Mononuclear cell (primary cell): ENCODE data around the gene CRMP1. TPM values are rescaled to one million over a fixed set of nuclear protein-coding genes. Genes with fewer than 3 reads are reported as not detected.

ENCODE experiments used
- H3K27me3 ChIP-seq: 2 replicates; pipeline ENCODE4 v1.6.0; 2011; ENCODE audit warnings: low read length, control low read depth; ENCODE audit not compliant: insufficient read depth
- H3K4me1 ChIP-seq: 2 replicates; pipeline ENCODE4 v1.5.1; 2011; ENCODE audit warnings: mild to moderate bottlenecking, low read length, control low read depth; ENCODE audit not compliant: insufficient read depth
- H3K4me3 ChIP-seq: 2 replicates; pipeline ENCODE4 v1.5.1; 2011; ENCODE audit warnings: mild to moderate bottlenecking, low read length, moderate library complexity
- H3K9me3 ChIP-seq: 2 replicates; pipeline ENCODE4 v1.5.1; 2011; ENCODE audit warnings: low read depth, mild to moderate bottlenecking, control low read depth, low read length
- total RNA-seq: library from RNA; depleted of rRNA; stranded (reverse); fragments of >200 nt; gene quantifications from one replicate; pipeline ENCODE4 v1.2.3, GENCODE V29; 2012

CRMP1 gene
- total RNA-seq, 1 donor: not detected

DNA sequence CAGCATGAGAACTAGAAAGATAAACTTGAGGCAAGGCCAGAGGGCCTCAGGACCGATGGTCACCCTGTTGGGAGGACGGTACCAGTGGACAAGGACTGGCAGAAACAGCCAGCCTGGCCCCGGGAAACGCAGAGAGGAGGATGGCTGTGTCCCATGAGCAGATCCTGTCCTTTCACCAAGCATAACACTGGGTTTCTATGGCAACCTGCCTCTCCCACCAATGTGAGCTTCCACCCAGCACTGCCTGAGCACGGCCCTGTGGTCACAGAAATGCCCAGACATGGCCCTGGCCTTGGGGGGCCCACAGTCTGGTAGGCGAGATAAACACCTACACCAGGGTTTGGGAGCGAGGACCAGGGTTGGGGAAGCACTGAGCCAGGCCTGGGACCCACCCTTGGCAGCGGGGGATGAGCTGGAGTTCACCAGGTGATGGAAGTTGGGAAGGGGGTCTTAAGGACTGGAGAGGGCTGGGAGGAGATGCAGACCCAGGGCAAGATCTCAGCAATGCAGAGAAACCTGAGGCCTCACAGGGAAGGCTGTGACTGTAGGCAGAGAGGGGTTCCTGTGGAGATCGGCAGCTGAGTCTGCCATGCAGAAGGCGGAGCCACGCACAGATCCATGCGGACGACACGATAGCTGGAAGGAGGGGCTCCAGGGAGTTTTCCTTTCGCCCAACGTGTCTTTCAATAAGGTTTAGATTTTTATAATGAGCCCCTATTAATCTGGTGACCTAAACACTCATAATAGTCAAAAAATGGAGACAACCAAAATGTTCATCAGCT lies 32.7 kb upstream of the CRMP1 start:
- H3K4me3 ChIP-seq: no peak overlapping the region
- no peaks in the 10 kb centered on the region for H3K27me3 ChIP-seq
- no peaks in the 10 kb centered on the region for H3K9me3 ChIP-seq
- no peaks in the 10 kb centered on the region for H3K4me1 ChIP-seq

DNA sequence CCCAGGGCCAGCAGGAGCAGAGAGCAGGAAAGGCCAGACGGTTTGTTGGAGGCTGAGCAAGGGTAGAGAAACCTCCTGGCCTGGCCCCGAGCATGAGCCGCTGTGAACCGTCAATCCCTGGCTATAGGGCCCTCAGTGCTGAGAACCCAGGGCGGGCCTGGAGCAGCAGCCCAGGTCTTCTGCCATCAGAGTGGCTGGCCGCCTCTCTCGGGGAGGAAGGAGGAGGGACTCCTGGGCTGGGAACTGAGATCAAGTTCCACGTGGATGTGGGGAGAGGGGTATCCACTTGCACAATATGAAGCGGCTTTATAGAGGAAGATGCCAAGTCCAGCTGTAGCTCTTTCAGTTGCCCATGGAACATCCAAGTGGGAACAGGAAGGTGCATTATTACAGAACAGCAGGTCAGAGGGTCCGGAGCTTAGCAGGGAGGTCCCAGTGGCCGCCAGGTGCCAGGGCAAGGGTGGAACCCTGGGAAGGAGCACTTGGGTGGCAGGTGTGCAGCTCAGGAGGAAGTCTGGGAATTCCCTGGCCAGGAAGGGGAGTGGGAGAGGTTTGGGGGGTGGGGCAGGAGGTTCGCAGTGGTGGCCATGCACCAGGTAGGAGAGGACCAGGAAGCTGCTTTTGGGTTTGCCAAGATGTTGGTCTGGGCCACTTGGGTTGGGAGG lies 31.7 kb upstream of the CRMP1 start:
- no peaks in the 10 kb centered on the region for H3K4me1 ChIP-seq
- H3K4me3 ChIP-seq: no peak overlapping the region
- no peaks in the 10 kb centered on the region for H3K27me3 ChIP-seq
- H3K9me3 ChIP-seq: no peaks in the 10 kb centered on the region

DNA sequence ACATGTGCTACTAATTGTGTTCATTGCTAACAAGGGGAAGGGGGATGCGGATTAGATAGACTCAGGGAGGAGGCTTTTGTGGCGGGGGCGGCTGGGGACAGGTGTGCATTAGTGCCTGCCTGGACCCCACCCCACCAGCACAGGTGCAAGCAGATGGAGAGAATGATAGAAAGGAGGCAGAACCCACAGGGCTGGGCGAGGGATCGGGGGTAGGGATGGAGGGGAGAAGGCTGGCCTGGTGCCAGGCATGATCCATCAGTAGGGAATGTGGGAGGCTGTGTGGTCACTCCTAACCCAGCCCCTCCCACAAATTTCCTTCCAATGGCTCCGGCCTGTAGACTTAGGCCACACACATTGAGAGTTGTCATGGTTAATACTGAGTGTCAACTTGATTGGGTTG lies 30.5 kb upstream of the CRMP1 start:
- H3K4me3 ChIP-seq: no peak overlapping the region
- H3K9me3 ChIP-seq: no peaks in the 10 kb centered on the region
- no peaks in the 10 kb centered on the region for H3K27me3 ChIP-seq
- H3K4me1 ChIP-seq: no peaks in the 10 kb centered on the region

DNA sequence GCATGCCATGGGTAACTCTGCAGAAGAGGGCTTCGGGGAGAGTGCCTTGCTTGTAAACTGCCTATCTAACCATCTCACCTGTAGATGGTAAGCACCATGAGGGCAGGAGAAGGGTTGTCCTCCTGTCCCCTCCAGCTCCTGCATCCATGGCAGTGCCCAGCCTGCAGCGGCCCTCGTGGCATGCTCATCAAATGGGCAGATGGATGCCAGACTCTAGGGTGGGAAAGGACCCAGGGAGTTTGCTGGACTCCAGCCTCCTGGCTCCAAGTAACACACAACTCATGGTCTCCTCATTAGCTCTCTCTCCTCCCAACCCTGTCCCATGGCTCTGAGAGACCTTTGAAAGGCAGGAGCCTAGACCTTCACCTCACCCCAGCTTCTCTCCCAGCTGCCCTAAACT lies 29.7 kb upstream of the CRMP1 start:
- no peaks in the 10 kb centered on the region for H3K27me3 ChIP-seq
- H3K9me3 ChIP-seq: no peaks in the 10 kb centered on the region
- H3K4me1 ChIP-seq: no peaks in the 10 kb centered on the region
- H3K4me3 ChIP-seq: no peak overlapping the region

DNA sequence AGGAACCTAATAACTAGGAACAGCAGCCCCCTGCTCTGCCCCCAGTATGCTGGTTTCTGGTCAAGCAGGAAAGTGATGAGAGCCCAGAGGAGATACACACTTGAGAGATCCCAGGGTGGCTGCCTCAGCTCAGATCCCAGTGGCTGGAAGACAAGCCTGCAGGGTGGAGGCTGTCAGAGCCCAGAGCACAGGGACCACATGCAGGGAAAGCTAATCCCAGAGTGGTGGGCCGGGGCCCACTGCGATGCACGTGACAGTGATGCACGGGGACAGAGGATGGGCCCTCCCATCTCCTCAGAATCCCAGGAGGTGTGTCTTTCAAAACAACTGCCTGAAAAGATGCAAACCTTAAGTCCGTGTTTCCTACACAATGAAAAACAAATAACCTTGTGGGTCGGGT lies 29.1 kb upstream of the CRMP1 start:
- Histone ChIP-seq H3K9me3 (no peaks in the 10 kb centered on the region), H3K4me3 (no peak overlapping the region), H3K27me3 (no peaks in the 10 kb centered on the region), H3K4me1 (no peaks in the 10 kb centered on the region)

DNA sequence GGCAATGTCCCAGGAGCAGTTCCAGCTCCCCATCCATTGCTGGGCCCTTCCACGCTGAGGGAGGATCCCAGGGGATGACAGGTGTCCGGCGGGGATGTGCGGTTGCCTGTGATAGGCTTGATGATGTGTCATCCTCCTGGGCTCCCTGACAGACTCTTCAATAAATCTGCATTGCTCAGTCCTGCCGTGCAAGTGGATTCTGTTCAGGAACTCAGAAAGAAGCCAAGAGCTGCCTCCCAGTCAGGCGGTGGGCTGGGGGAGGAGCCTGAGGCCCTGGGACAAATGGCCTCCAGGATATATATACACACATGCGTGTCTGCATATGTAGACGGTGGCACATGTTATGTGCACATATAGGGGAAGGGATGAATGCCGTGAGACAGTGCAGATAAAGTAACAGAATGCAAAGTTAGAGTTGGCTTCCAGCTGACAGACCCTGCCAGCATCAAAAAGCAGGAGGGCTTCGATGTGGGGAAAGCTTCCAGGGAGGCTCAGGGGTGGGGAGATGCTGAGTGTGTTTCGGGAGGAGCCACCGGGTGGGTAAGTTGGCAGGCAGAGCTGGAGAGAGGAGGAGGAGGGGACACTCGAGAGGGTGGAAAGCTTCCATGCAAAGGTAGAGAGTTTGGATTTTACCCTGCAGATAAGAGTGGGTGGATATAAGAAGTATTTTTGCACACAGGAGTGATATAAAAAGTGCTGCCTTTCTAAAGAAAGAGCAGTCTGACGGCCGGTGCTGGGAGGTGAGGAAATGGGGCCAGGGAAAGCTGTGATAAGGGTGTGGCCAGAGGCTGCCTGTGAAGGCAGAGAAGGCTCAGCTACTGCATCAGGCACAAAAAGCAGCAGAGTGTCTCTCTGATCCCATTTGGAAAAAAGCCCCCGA lies 28.5 kb upstream of the CRMP1 start:
- Histone ChIP-seq H3K4me3 (no peak overlapping the region), H3K4me1 (no peaks in the 10 kb centered on the region), H3K9me3 (no peaks in the 10 kb centered on the region), H3K27me3 (no peaks in the 10 kb centered on the region)

DNA sequence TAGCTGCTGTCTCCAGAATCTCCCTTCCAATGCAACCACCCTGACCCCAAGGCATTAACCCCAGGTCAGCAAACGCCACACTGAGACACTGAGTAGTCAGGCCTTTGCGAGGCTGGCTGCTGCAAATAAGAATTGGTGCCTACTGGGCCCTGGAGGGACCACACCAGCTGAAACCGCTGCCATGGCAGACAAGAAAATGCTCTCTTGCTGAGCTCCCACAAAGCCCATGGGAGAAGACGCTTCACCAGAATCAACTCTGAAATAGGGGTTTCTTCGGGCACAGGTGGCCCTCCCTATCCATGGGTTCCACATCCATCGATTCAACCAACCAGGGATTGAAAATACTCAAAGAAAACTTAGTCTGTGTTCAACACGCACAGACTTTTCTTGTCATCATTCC lies 26.7 kb upstream of the CRMP1 start:
- no peaks in the 10 kb centered on the region for H3K4me1 ChIP-seq
- H3K27me3 ChIP-seq: no peaks in the 10 kb centered on the region
- no peak overlapping the region for H3K4me3 ChIP-seq
- no peaks in the 10 kb centered on the region for H3K9me3 ChIP-seq

DNA sequence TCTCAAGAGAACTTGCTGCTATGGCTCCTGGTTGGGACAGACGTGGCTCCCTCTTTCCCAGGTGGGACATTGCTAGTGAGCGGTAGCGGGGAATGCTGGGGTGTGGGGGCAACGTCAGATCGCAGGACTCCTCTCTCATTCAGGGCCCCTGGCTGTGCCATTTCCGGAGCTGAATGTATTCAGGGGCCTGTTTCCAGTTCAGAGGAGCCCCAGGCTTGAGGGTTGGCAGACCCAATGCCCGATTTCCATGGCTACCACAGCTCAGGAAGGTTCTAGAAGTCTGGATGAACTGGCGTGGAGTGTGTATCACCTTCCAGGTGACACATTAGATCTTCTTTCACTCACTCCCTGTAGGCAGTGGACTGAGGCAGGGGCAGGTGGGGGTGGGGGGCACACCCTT lies 26.2 kb upstream of the CRMP1 start:
- H3K27me3 ChIP-seq: no peaks in the 10 kb centered on the region
- no peaks in the 10 kb centered on the region for H3K9me3 ChIP-seq
- no peaks in the 10 kb centered on the region for H3K4me1 ChIP-seq
- H3K4me3 ChIP-seq: no peak overlapping the region

DNA sequence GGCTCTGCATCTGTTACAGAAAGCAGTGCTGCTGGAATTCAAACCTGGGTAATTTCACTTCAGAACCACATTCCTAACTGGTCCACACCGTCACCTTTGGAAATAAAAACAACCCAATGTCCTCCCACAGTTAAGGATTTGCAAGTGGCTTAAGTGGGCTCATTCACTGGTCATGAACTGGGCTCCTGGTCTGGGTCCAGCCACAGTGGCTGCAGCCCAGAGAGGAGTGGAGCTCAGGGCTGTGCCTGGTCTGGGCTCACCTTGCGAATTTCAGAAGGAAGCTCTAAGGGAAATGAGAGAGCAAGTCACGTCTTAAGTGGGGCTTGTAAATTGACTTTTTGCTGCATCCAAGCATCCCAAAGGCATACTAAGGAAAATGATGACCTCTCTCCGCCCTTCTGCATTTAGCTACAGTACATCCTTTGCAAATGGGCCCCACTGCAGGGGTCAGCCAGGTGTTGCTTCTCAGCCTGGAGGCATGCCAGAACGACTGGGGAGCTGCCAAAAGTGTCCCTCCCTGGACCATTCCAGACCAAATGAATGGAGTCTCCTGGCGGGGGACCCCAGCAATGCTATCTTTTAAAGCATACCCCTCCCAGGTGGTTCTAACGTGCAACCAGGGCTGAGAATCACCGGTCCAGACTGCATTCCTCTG lies 25.6 kb upstream of the CRMP1 start:
- Histone ChIP-seq H3K9me3 (no peaks in the 10 kb centered on the region), H3K4me1 (no peaks in the 10 kb centered on the region), H3K27me3 (no peaks in the 10 kb centered on the region), H3K4me3 (no peak overlapping the region)

DNA sequence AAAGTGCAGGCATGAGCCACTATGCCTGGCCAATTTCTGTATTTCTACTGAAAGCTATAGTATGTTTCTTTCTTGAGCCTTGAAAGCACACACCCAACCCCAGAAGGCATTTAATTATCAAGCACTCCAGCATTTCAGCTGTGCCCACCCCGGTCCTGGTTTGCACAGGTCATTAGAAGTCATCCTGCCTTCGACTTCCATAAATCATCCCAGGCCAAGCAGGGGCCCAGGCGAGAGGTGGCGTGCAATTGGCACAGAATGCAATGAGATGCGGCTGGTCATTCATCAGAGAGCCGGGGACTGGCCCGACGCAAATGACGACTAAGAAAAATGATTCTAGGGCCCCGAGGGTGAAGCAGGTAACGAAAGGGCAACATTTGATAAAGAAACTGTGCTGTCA lies 24.8 kb upstream of the CRMP1 start:
- Histone ChIP-seq H3K9me3 (no peaks in the 10 kb centered on the region), H3K27me3 (no peaks in the 10 kb centered on the region), H3K4me1 (no peaks in the 10 kb centered on the region), H3K4me3 (no peak overlapping the region)

DNA sequence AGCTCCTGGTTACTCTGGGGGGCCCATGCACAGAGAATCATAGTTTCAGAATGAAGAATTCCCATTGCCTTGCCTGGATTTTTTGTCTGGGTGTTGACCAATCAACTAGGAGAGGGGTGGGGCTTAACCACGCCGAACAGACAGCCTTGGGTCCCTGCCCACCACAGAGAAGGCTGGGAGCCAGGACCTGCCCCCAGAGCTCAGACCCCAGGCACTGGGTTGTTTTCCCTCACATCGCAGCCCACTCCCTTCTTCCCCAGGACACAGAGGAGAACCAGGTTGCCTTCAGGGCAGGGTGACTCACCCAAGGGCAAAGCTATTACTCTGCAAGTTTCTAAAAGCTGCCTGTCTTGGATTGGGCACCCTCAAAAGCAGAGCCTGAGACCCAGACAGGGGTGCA lies 23.3 kb upstream of the CRMP1 start:
- H3K4me1 ChIP-seq: no peaks in the 10 kb centered on the region
- no peak overlapping the region for H3K4me3 ChIP-seq

DNA sequence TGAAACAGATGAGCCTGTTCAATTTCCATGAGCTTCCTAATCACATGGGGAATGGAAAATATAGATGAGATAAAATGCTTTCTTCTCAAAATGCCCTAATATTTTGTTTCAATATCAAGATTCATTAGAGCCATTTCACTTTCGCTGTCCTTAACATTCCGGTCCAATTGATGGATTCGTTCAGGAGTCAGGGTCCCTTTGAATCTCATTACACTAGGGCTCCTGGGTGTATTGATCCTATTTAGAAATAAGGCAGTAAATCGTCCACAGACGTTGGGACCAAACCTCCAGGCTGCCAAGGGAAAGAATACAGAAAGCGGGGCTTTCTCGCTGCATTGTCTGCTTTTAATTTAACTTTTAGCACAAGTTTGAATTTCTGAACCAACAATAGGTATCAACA lies 20.6 kb upstream of the CRMP1 start:
- Histone ChIP-seq H3K27me3 (no peaks in the 10 kb centered on the region), H3K4me1 (no peaks in the 10 kb centered on the region), H3K9me3 (no peaks in the 10 kb centered on the region), H3K4me3 (no peak overlapping the region)

More for the DNA sequence above, 23.3 kb upstream of the CRMP1 start:
- Histone ChIP-seq H3K9me3 (no peaks in the 10 kb centered on the region), H3K27me3 (no peaks in the 10 kb centered on the region)

DNA sequence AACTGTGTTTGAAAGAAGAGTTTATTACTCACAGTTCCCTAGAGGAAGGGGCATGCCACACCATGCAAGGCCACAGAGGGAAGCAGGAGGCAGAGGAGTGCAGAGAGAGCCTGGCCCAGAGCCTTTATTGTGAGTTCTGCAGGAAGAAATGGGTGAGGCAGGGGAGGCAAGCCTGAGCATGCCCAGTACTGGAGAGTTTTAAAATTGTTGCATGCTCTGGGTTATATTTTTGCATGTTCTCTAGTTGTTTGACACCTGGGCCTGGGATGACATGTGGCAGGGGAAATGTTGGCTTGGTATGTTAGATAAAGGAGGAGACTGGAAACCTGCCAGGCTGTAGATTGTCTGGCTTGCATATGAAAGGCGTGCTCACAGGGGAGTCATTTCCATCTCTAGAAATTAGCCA lies 19.7 kb upstream of the CRMP1 start:
- Histone ChIP-seq H3K4me1 (no peaks in the 10 kb centered on the region), H3K4me3 (no peak overlapping the region), H3K27me3 (no peaks in the 10 kb centered on the region), H3K9me3 (no peaks in the 10 kb centered on the region)

DNA sequence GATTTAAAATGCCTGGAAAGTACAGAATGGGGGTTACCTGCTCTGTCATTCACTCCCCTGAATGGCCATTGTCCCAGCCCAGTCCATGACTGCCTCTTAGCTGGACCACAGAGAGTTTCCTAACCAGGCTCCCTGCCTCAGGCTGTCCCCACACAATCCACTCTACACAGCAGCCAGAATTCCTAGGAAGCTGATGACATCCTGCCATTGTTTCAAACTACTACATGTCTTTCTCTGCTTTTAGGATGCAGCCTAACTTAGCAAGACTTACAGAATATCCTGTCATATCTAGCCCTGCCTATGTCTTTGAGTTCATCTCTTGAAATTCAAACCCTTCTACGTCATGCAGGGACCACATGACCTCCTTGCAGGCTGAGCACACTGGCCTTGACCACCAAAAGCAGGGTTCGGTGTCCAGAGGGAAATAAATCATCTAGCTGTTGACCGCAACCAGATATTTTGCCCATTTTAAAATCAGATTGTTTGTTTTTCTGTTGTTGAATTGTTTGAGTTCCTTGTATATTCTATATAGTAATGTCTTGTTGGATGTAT lies 16.1 kb upstream of the CRMP1 start:
- H3K4me1 ChIP-seq: no peaks in the 10 kb centered on the region
- no peak overlapping the region for H3K4me3 ChIP-seq
- H3K27me3 ChIP-seq: peaks cover 5% of the 10 kb centered on the region
- no peaks in the 10 kb centered on the region for H3K9me3 ChIP-seq

DNA sequence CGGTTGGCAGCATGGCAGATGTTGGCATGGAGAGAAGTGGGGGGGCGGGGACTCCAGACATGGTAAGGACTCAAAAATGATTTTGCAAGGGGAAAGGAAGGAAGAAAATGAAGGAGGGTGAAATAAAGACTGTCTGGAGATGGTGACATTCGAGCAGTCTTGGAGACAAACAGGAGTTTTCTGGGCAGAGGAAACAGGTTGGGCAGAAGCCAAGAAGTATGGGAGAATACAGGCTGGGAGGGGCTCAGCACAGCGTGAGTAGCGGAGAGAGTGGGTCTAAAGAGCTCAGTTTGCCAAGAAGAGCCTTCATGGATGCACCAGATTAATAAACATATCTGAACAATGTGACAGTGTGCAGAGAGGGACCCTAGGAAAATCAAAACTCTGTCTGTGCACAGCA lies 13.3 kb upstream of the CRMP1 start:
- Histone ChIP-seq H3K4me1 (no peaks in the 10 kb centered on the region), H3K27me3 (peaks cover 5% of the 10 kb centered on the region), H3K9me3 (no peaks in the 10 kb centered on the region), H3K4me3 (no peak overlapping the region)
